ENCODE results near the gene CD2AP. TPM values are rescaled to one million over a fixed set of nuclear protein-coding genes. Genes with fewer than 3 reads are reported as not detected.
"Not testable (repeated sequence)": the region's sequence is repeated elsewhere in the genome, so short reads cannot be mapped to it uniquely, and the experiment has no call there.

Gene CD2AP
- total and polyA plus RNA-seq, 10 donors = 7.2 to 41.9 (median 31.9) TPM

DNA sequence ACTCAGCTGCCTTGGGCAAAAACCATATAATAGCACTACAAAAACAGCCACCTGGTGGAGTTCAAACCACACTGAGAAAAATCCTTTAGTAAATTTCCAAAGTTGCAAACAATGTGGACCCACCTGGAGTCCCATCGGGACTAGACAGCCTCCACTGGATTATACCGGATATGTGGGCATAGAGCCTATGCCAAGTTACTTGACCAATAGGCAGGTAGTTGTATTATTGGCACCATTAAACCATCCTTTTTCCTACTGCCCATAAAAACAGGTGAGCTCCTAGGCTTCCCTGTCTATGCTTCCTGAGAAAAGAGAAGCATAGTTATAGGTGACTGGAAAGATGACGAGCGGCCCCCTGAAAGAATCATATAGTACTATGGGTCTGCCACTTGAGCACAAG is 169.1 kb downstream of the CD2AP start:
- H3K4me1 ChIP-seq = peaks cover 0 to 12% (median 9%) of the 10 kb centered on the region in 6 donors
- H3K27ac ChIP-seq = no peak overlapping the region
- H3K4me3 ChIP-seq = no peak overlapping the region
- H3K9me3 ChIP-seq = no peaks in the 10 kb centered on the region
- TF ChIP-seq POLR2AphosphoS5 (IDR thresholded peaks at IDR 0.05) = no peak
- TF ChIP-seq, protein P1, sequence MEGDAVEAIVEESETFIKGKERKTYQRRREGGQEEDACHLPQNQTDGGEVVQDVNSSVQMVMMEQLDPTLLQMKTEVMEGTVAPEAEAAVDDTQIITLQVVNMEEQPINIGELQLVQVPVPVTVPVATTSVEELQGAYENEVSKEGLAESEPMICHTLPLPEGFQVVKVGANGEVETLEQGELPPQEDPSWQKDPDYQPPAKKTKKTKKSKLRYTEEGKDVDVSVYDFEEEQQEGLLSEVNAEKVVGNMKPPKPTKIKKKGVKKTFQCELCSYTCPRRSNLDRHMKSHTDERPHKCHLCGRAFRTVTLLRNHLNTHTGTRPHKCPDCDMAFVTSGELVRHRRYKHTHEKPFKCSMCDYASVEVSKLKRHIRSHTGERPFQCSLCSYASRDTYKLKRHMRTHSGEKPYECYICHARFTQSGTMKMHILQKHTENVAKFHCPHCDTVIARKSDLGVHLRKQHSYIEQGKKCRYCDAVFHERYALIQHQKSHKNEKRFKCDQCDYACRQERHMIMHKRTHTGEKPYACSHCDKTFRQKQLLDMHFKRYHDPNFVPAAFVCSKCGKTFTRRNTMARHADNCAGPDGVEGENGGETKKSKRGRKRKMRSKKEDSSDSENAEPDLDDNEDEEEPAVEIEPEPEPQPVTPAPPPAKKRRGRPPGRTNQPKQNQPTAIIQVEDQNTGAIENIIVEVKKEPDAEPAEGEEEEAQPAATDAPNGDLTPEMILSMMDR (IDR thresholded peaks at IDR 0.05 in 8 of 11, conservative IDR thresholded peaks at IDR 0.05 in 3 of 11) = no peak
- TF ChIP-seq POLR2A (IDR thresholded peaks at IDR 0.05) = no peak
- no peak for DNase-seq
- no peaks in the 10 kb centered on the region for H3K36me3 ChIP-seq
- 67 to 75% (median 73%) methylated on average over 4 of the region's 4 CpGs for WGBS, 5 donors
- intact Hi-C loops (cut with DNase I; ENCODE audit: low total_unique reads) = no loop called here
- H3K27me3 ChIP-seq (replicated peaks in 1 of 7) = no peaks in the 10 kb centered on the region

DNA sequence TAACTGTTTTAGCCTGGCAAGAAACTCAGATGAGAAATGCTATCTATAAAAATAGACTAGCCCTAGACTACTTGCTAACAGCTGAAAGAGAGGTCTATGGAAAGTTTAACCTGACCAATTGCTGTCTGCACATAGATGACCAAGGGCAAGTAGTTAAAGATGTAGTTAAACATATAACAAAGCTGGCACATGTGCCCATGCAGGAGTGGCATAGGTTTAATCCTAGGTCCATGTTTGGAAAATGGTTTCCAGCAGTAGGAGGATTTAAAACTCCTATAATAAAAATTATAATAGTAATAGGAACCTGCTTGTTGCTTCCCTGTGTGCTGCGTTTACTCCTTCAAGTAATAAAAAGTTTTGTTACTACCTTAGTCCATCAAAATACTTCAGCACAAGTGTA is 169.6 kb downstream of the CD2AP start:
- WGBS, 5 donors = 88 to 95% (median 93%) methylated on average over 1 of the region's 1 CpG
- Histone ChIP-seq H3K4me1 (peaks cover 0 to 12% (median 9%) of the 10 kb centered on the region in 6 donors), H3K36me3 (no peaks in the 10 kb centered on the region), H3K27ac (no peak overlapping the region), H3K9me3 (no peaks in the 10 kb centered on the region), H3K4me3 (no peak overlapping the region), H3K27me3 (replicated peaks in 1 of 7) (no peaks in the 10 kb centered on the region)
- DNase-seq = no peak
- intact Hi-C loops (cut with DNase I; ENCODE audit: low total_unique reads) = no loop called here
- TF ChIP-seq, protein P1 (IDR thresholded peaks at IDR 0.05 in 8 of 11, conservative IDR thresholded peaks at IDR 0.05 in 3 of 11) = no peak
- no peak for TF ChIP-seq POLR2A (IDR thresholded peaks at IDR 0.05)

DNA sequence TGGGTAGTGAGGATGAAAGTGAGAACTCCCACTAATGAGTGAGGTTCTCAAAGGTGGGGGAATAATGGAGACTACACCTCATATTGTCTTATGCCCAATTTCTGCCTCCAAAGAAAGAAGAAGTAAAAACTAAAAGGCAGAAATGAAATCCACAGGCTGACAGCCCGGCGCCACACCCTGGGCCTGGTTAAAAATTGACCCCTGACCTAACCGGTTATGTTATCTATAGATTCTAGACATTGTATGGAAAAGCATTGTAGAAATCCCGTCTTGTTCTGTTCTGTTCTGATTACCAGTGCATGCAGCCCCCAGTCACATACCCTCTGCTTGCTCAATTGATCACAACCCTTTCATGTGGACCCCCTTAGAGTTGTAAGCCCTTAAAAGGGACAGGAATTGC is 170.0 kb downstream of the CD2AP start:
- intact Hi-C loops (cut with DNase I; ENCODE audit: low total_unique reads); H3K27me3 ChIP-seq (replicated peaks in 1 of 7); H3K27ac ChIP-seq; H3K9me3 ChIP-seq; H3K36me3 ChIP-seq; H3K4me3 ChIP-seq; DNase-seq: not testable (repeated sequence)
- 81 to 90% (median 89%) methylated on average over 4 of the region's 4 CpGs for WGBS, 5 donors
- H3K4me1 ChIP-seq = peaks cover 0 to 12% (median 9%) of the 10 kb centered on the region in 6 donors

DNA sequence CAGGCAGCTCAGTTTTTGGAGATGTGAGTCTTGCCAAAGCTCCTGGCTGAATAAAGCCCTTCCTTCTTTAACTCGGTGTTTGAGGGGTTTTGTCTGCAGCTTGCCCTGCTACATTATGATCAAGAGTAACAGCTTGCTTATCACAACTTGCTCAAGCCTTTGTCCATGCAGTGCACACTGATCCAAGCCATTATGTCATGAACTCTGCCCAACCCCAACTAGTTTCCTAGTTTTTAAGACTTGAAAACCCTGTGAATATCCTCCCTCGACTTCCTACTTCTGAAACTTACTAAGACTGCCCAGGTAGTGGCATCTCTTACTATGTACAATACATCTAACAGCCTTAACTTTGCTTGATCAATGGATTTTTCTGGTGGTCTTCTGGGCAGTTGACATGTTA is 170.4 kb downstream of the CD2AP start:
- TF ChIP-seq POLR2AphosphoS5 (IDR thresholded peaks at IDR 0.05) = no peak
- TF ChIP-seq, protein P1 (IDR thresholded peaks at IDR 0.05 in 8 of 11, conservative IDR thresholded peaks at IDR 0.05 in 3 of 11) = no peak
- Histone ChIP-seq H3K36me3 (no peaks in the 10 kb centered on the region), H3K27me3 (replicated peaks in 1 of 7) (no peaks in the 10 kb centered on the region), H3K27ac (no peak overlapping the region), H3K4me3 (no peak overlapping the region), H3K9me3 (no peaks in the 10 kb centered on the region), H3K4me1 (peaks cover 0 to 12% (median 9%) of the 10 kb centered on the region in 6 donors)
- WGBS, 5 donors = 79 to 91% (median 86%) methylated on average over 2 of the region's 2 CpGs
- DNase-seq = no peak
- intact Hi-C loops (cut with DNase I; ENCODE audit: low total_unique reads) = no loop called here

Data from spleen (tissue), 11 donors.